B cell (primary cell): ENCODE data around the gene PRRC2B. TPM values are rescaled to one million over a fixed set of nuclear protein-coding genes. Genes with fewer than 3 reads are reported as not detected.

Experiments used
- ATAC-seq: fragments of 200-7000 bp; cut with Tn5 transposase; one replicate; pipeline ENCODE4 v1.10.0; 2021; ENCODE audit warnings: low read depth, mild to moderate bottlenecking, moderate number of reproducible peaks, moderate library complexity
- CTCF ChIA-PET: fragments of 350-600 bp; sonication (Branson Sonifier 250); formaldehyde crosslinking; loops from one replicate; lab custom pipeline; 2021; ENCODE audit warnings: antibody characterized with exemption, inconsistent platforms; lab: Charles Lee
- POLR2A ChIA-PET: fragments of 350-600 bp; sonication (Branson Sonifier 250); formaldehyde crosslinking; loops from one replicate; lab custom pipeline; 2021; ENCODE audit warnings: antibody characterized with exemption; lab: Charles Lee
- DNase-seq: peaks from one replicate; pipeline ENCODE4 v3.0.0; 2013
- H2AFZ ChIP-seq: 2 replicates; pipeline ENCODE4 v1.6.1; 2012; ENCODE audit warnings: mild to moderate bottlenecking, low read depth, low read length; ENCODE audit not compliant: insufficient read depth, poor library complexity, severe bottlenecking
- H3K27ac ChIP-seq, 2 donors: 1 replicate in 1 of 2; 2 replicates in 1 of 2; pipeline ENCODE4 v1.5.1; 2012 to 2013; ENCODE audit warnings: low read length in 2 of 2, mild to moderate bottlenecking in 2 of 2, moderate library complexity in 1 of 2
- H3K27me3 ChIP-seq, 4 experiments: fragments of 200-600 bp in 1 of 4; sonication (generic) in 1 of 4; replicated peaks in 1 of 4; 1 replicate in 2 of 4; 2 replicates in 2 of 4; pipeline versions ENCODE4 v1.6.1 to v1.7.0; 2013 to 2016; ENCODE audit warnings: low read length in 3 of 4, mild to moderate bottlenecking in 2 of 4, mixed read lengths in 1 of 4, moderate library complexity in 1 of 4; ENCODE audit not compliant: insufficient read depth in 4 of 4, control insufficient read depth in 3 of 4; ENCODE audit errors: control extremely low read depth in 1 of 4
- H3K36me3 ChIP-seq, 2 experiments: replicated peaks in 1 of 2; 1 replicate in 1 of 2; 2 replicates in 1 of 2; pipeline versions ENCODE4 v1.6.1 to v1.7.1; 2013; ENCODE audit warnings: low read length in 1 of 2; ENCODE audit not compliant: insufficient read depth in 2 of 2, control insufficient read depth in 1 of 2; ENCODE audit errors: control extremely low read depth in 1 of 2, extremely low read depth in 1 of 2
- H3K4me1 ChIP-seq, 2 donors: fragments of 200-600 bp in 1 of 2; sonication (generic) in 1 of 2; 1 replicate in 1 of 2; 2 replicates in 1 of 2; pipeline versions ENCODE4 v1.5.1 to v1.6.1; 2013 to 2017; ENCODE audit warnings: low read length in 2 of 2; ENCODE audit not compliant: control insufficient read depth in 2 of 2, insufficient read depth in 2 of 2
- H3K4me2 ChIP-seq: replicated peaks from 2 replicates; pipeline ENCODE3; 2012; ENCODE audit warnings: mild to moderate bottlenecking, low read depth, low read length; ENCODE audit not compliant: poor library complexity, severe bottlenecking
- H3K4me3 ChIP-seq, 5 experiments: fragments of 200-600 bp in 1 of 5; sonication (generic) in 1 of 5; 1 replicate in 3 of 5; 2 replicates in 2 of 5; pipeline versions ENCODE4 v1.5.1 to v1.7.0; 2011 to 2016; ENCODE audit warnings: low read length in 4 of 5, mild to moderate bottlenecking in 4 of 5, low read depth in 2 of 5, control low read depth in 1 of 5, moderate library complexity in 1 of 5; ENCODE audit not compliant: insufficient read depth in 1 of 5; ENCODE audit errors: control extremely low read depth in 1 of 5, extremely low read depth in 1 of 5
- H3K79me2 ChIP-seq: fragments of 200-600 bp; sonication (generic); one replicate; pipeline ENCODE4 v1.6.0; 2016; ENCODE audit warnings: low read length; ENCODE audit not compliant: control insufficient read depth, insufficient read depth
- H3K9ac ChIP-seq: fragments of 200-600 bp; sonication (generic); 2 replicates; pipeline ENCODE4 v1.6.1; 2017; ENCODE audit warnings: mild to moderate bottlenecking, low read length, moderate library complexity
- H3K9me3 ChIP-seq, 3 donors: one replicate each; pipeline versions ENCODE4 v1.6.1 to v1.7.1; 2013; ENCODE audit warnings: low read length in 2 of 3; ENCODE audit not compliant: control insufficient read depth in 2 of 3, insufficient read depth in 1 of 3; ENCODE audit errors: control extremely low read depth in 1 of 3
- H4K20me1 ChIP-seq: 2 replicates; pipeline ENCODE4 v1.6.0; 2012; ENCODE audit warnings: mild to moderate bottlenecking, low read length; ENCODE audit not compliant: insufficient read depth, control insufficient read depth, poor library complexity, severe bottlenecking
- H3K27ac Mint-ChIP-seq: one replicate; pipeline ENCODE4 v1.8.0; 2021; ENCODE audit warnings: mixed read lengths
- H3K27me3 Mint-ChIP-seq: one replicate; pipeline ENCODE4 v1.8.0; 2021; ENCODE audit warnings: mixed read lengths
- H3K4me1 Mint-ChIP-seq: one replicate; pipeline ENCODE4 v1.8.0; 2021; ENCODE audit warnings: mixed read lengths
- H3K4me3 Mint-ChIP-seq: one replicate; pipeline ENCODE4 v1.8.0; 2021; ENCODE audit warnings: mixed read lengths
- H3K9me3 Mint-ChIP-seq: one replicate; pipeline ENCODE4 v1.8.0; 2022; ENCODE audit warnings: mixed read lengths; ENCODE audit not compliant: insufficient read depth
- CTCF ChIP-seq: fragments of 200-600 bp; IDR thresholded peaks from one replicate; pipeline ENCODE4 v1.8.0; 2022; ENCODE audit warnings: antibody characterized with exemption, mild to moderate bottlenecking
- EZH2 ChIP-seq: IDR thresholded peaks from 2 replicates; pipeline ENCODE4 v1.6.1; 2012; ENCODE audit warnings: borderline replicate concordance, low read depth, mild to moderate bottlenecking, moderate library complexity, low read length; ENCODE audit not compliant: insufficient read depth, poor library complexity, severe bottlenecking
- WGBS: methylation state at CpG from one replicate; pipeline ENCODE4 v1.1.5; 2013; ENCODE audit warnings: missing lambda C conversion rate; ENCODE audit not compliant: insufficient coverage; 5-methylcytosine and 5-hydroxymethylcytosine counted together
- intact Hi-C: fragments of 100-400 bp; cut with micrococcal nuclease; formaldehyde crosslinking; loops from one replicate; pipeline ENCODE4 v1.10.0; 2022
- polyA plus RNA-seq: library from polyadenylated mRNA; depleted of rRNA; stranded (reverse); fragments of >200 nt; gene quantifications from 2 replicates; pipeline ENCODE4 v1.2.3, GENCODE V29; 2012
- total RNA-seq, 2 donors: library from RNA; stranded (reverse); fragments of 120-200 nt in 1 of 2; gene quantifications; 1 replicate in 1 of 2; 2 replicates in 1 of 2; pipeline versions ENCODE4 v1.2.3 to v1.2.4, GENCODE V29; 2013 to 2022

PRRC2B gene
- total and polyA plus RNA-seq, 2 donors (not counting 1 experiment from before 2014, with no cell fraction given): 63.9 to 268 TPM

- WGBS: 96% methylated on average over 20 of the region's 22 CpGs
- Histone ChIP-seq H3K9ac (no peak overlapping the region), H3K27ac (no peak overlapping the region), H3K27me3 (no peaks in the 10 kb centered on the region), H3K4me1 (no peaks in the 10 kb centered on the region), H2AFZ (no peak overlapping the region), H3K36me3 (peaks cover 11 to 85% of the 10 kb centered on the region in 2 experiments), H4K20me1 (peaks cover 79% of the 10 kb centered on the region), H3K79me2 (peaks cover 19% of the 10 kb centered on the region), H3K9me3 (no peaks in the 10 kb centered on the region), H3K4me3 (no peak overlapping the region), H3K4me2 (no peak overlapping the region)
- intact Hi-C loops: no loop called here
- H3K27me3 Mint-ChIP-seq: no peaks in the 10 kb centered on the region
- ChIA-PET CTCF (no interaction called here), POLR2A (interaction anchor here (0.7 kb wide), 1 partner anchor 167 kb away, joined by 3 read pairs; no protein-coding TSS in a partner anchor)
- H3K27ac Mint-ChIP-seq: no peak overlapping the region
- H3K4me1 Mint-ChIP-seq: no peaks in the 10 kb centered on the region
- no peak for DNase-seq
- TF ChIP-seq EZH2 (no peak), CTCF (no peak)
- ATAC-seq: no peak
- H3K4me3 Mint-ChIP-seq: no peak overlapping the region
- H3K9me3 Mint-ChIP-seq: no peaks in the 10 kb centered on the region
Observed at GRCh38 chr9:131495785-131496184, 101.9 kb downstream of the PRRC2B start.

GRCh38 chr9:131496844-131497405 lies 103.0 kb downstream of the PRRC2B start:
- Histone ChIP-seq H2AFZ (no peak overlapping the region), H3K27ac (no peak overlapping the region), H3K27me3 (no peaks in the 10 kb centered on the region), H3K79me2 (peaks cover 11% of the 10 kb centered on the region), H4K20me1 (peaks cover 68% of the 10 kb centered on the region), H3K4me1 (peaks cover 0 to 2% of the 10 kb centered on the region in 2 donors), H3K36me3 (peaks cover 7 to 73% of the 10 kb centered on the region in 2 experiments), H3K9ac (no peak overlapping the region), H3K4me2 (no peak overlapping the region), H3K4me3 (no peak overlapping the region), H3K9me3 (no peaks in the 10 kb centered on the region)
- Mint-ChIP-seq H3K4me1 (peaks cover 5% of the 10 kb centered on the region), H3K9me3 (no peaks in the 10 kb centered on the region), H3K27me3 (no peaks in the 10 kb centered on the region), H3K27ac (no peak overlapping the region), H3K4me3 (no peak overlapping the region)
- 94% methylated on average over 6 of the region's 10 CpGs for WGBS
- no peak for ATAC-seq
- CTCF ChIA-PET: interaction anchor here (0.7 kb wide), 1 partner anchor 125 kb away, joined by 3 read pairs; no protein-coding TSS in a partner anchor
- intact Hi-C loops: no loop called here
- POLR2A ChIA-PET: no interaction called here
- no peak for TF ChIP-seq EZH2
- no peak for DNase-seq
